LNCAP (cell line): ENCODE data around the gene SLC5A12.

ENCODE experiments used
- TF ChIP-seq, protein P1 (sequence below): fragments of 450-650 bp; IDR thresholded peaks from 2 replicates; pipeline ENCODE4 v1.5.1; 2017; ENCODE audit warnings: mild to moderate bottlenecking

Gene SLC5A12

GRCh38 chr11:26620282-26621045 lies 101.4 kb downstream of the SLC5A12 start:
- TF ChIP-seq, protein P1, sequence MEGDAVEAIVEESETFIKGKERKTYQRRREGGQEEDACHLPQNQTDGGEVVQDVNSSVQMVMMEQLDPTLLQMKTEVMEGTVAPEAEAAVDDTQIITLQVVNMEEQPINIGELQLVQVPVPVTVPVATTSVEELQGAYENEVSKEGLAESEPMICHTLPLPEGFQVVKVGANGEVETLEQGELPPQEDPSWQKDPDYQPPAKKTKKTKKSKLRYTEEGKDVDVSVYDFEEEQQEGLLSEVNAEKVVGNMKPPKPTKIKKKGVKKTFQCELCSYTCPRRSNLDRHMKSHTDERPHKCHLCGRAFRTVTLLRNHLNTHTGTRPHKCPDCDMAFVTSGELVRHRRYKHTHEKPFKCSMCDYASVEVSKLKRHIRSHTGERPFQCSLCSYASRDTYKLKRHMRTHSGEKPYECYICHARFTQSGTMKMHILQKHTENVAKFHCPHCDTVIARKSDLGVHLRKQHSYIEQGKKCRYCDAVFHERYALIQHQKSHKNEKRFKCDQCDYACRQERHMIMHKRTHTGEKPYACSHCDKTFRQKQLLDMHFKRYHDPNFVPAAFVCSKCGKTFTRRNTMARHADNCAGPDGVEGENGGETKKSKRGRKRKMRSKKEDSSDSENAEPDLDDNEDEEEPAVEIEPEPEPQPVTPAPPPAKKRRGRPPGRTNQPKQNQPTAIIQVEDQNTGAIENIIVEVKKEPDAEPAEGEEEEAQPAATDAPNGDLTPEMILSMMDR = no peak

DNA sequence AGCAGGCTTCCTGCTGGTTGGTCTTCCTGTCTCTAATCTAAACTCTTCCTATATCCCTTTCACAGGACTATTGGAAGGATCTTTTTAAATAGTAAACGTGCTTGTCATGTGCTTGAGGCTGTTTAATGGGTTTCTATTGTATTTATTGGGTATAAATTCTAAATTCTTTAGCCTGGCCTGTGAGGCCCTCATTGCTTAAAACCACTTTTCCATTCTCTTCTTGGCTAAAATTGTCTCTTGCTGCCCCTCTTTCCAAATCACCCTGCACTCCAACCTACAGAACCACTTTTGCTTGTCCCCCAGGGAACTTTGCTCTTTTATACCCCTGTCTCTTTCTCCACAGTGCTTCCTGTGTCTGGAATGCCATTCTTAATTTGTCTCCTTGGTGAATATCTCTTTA lies 103.4 kb downstream of the SLC5A12 start:
- TF ChIP-seq, protein P1 = no peak
